Fibroblast of skin of left quadriceps (primary cell): ENCODE data around the gene PRPF19.

Experiments
- DNase-seq, 2 experiments: peaks; one replicate each; pipeline ENCODE4 v3.0.0-alpha.2; 2013; ENCODE audit warnings: low read depth in 2 of 2

Gene PRPF19

GRCh38 chr11:60937811-60938210 is 31.4 kb upstream of the PRPF19 start:
- no peak for DNase-seq

GRCh38 chr11:60937144-60937527 is 30.8 kb upstream of the PRPF19 start:
- no peak for DNase-seq

GRCh38 chr11:60936467-60937143 is 30.2 kb upstream of the PRPF19 start:
- no peak for DNase-seq

- no peak for DNase-seq
Observed at GRCh38 chr11:60935676-60936442, 29.5 kb upstream of the PRPF19 start.

GRCh38 chr11:60934790-60935605 is 28.6 kb upstream of the PRPF19 start:
- no peak for DNase-seq

- DNase-seq, result no peak
Observed at GRCh38 chr11:60934124-60934789, 27.9 kb upstream of the PRPF19 start.

- no peak for DNase-seq
Observed at GRCh38 chr11:60933416-60934123, 27.2 kb upstream of the PRPF19 start.

- DNase-seq, result no peak
Observed at GRCh38 chr11:60932605-60933356, 26.4 kb upstream of the PRPF19 start.

GRCh38 chr11:60931917-60932316 is 25.5 kb upstream of the PRPF19 start:
- DNase-seq, result no peak

GRCh38 chr11:60930394-60930793 is 24.0 kb upstream of the PRPF19 start:
- no peak for DNase-seq

GRCh38 chr11:60929764-60930163 is 23.4 kb upstream of the PRPF19 start:
- no peak for DNase-seq

GRCh38 chr11:60928563-60929001 is 22.2 kb upstream of the PRPF19 start:
- no peak for DNase-seq

- no peak for DNase-seq
Observed at GRCh38 chr11:60927600-60927999, 21.2 kb upstream of the PRPF19 start.

GRCh38 chr11:60927061-60927592 is 20.7 kb upstream of the PRPF19 start:
- no peak for DNase-seq

GRCh38 chr11:60926500-60926899 is 20.1 kb upstream of the PRPF19 start:
- no peak for DNase-seq

GRCh38 chr11:60925868-60926267 is 19.5 kb upstream of the PRPF19 start:
- no peak for DNase-seq

- DNase-seq, result no peak
Observed at GRCh38 chr11:60924906-60925853, 18.8 kb upstream of the PRPF19 start.

- DNase-seq, result no peak
Observed at GRCh38 chr11:60924110-60924905, 17.9 kb upstream of the PRPF19 start, which contains the start of gene TMEM132A. TMEM132A (plus strand) TSS chr11:60924460; CDS start chr11:60924634, 174 bp downstream.
